ENCODE data around the gene PAM16. TPM values are rescaled to one million over a fixed set of nuclear protein-coding genes. Genes with fewer than 3 reads are reported as not detected.

The PAM16 gene
- total RNA-seq, 2 donors from 2014 or later, result 57.7 to 66.2 TPM

- Histone ChIP-seq H3K27me3 (ENCODE audit: control insufficient read depth, insufficient read depth, low read length, poor library complexity, severe bottlenecking) (no peaks in the 10 kb centered on the region), H3K9ac (ENCODE audit: extremely low read depth, low read length, poor library complexity, severe bottlenecking) (no peak overlapping the region), H3K4me1 (ENCODE audit: control insufficient read depth, insufficient read depth, low read length) (no peaks in the 10 kb centered on the region), H3K27ac (ENCODE audit: low read depth, low read length) (no peak overlapping the region), H3K4me3 (ENCODE audit: low read length) (no peak overlapping the region), H3K36me3 (ENCODE audit: control insufficient read depth, insufficient read depth, low read length) (no peaks in the 10 kb centered on the region), H3K9me3 (ENCODE audit: control insufficient read depth, low read length) (no peaks in the 10 kb centered on the region)
- Mint-ChIP-seq H3K36me3 (ENCODE audit: low read depth) (no peaks in the 10 kb centered on the region), H3K27me3 (ENCODE audit: insufficient read depth) (no peaks in the 10 kb centered on the region), H3K9me3 (no peaks in the 10 kb centered on the region), H3K4me3 (no peak overlapping the region), H3K4me1 (peaks cover 6% of the 10 kb centered on the region), H3K27ac (peak overlapping the region; percentile 30)
- DNase-seq, result peak; percentile 34
- TF ChIP-seq, protein P1, sequence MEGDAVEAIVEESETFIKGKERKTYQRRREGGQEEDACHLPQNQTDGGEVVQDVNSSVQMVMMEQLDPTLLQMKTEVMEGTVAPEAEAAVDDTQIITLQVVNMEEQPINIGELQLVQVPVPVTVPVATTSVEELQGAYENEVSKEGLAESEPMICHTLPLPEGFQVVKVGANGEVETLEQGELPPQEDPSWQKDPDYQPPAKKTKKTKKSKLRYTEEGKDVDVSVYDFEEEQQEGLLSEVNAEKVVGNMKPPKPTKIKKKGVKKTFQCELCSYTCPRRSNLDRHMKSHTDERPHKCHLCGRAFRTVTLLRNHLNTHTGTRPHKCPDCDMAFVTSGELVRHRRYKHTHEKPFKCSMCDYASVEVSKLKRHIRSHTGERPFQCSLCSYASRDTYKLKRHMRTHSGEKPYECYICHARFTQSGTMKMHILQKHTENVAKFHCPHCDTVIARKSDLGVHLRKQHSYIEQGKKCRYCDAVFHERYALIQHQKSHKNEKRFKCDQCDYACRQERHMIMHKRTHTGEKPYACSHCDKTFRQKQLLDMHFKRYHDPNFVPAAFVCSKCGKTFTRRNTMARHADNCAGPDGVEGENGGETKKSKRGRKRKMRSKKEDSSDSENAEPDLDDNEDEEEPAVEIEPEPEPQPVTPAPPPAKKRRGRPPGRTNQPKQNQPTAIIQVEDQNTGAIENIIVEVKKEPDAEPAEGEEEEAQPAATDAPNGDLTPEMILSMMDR (conservative IDR thresholded peaks at IDR 0.05), result no peak
- 82 to 87% methylated on average over 11 to 20 of the region's 20 CpGs for WGBS, 2 experiments (ENCODE audit: insufficient coverage in 1 of 2, insufficient read length in 1 of 2)
Observed at GRCh38 chr16:4385066-4385788, 34.1 kb upstream of the PAM16 start.

- no peak overlapping the region for H3K27ac Mint-ChIP-seq
- H3K9me3 ChIP-seq (ENCODE audit: control insufficient read depth, low read length), result no peaks in the 10 kb centered on the region
- H3K9ac ChIP-seq (ENCODE audit: extremely low read depth, low read length, poor library complexity, severe bottlenecking), result no peak overlapping the region
- WGBS, 2 experiments (ENCODE audit: insufficient coverage in 1 of 2, insufficient read length in 1 of 2), result 91 to 100% methylated on average over 1 to 20 of the region's 20 CpGs
- H3K9me3 Mint-ChIP-seq, result no peaks in the 10 kb centered on the region
- no peaks in the 10 kb centered on the region for H3K27me3 ChIP-seq (ENCODE audit: control insufficient read depth, insufficient read depth, low read length, poor library complexity, severe bottlenecking)
- H3K4me3 ChIP-seq (ENCODE audit: low read length), result no peak overlapping the region
- TF ChIP-seq, protein P1 (conservative IDR thresholded peaks at IDR 0.05), result no peak
- no peaks in the 10 kb centered on the region for H3K4me1 Mint-ChIP-seq
- no peak overlapping the region for H3K4me3 Mint-ChIP-seq
- no peaks in the 10 kb centered on the region for H3K36me3 ChIP-seq (ENCODE audit: control insufficient read depth, insufficient read depth, low read length)
- H3K4me1 ChIP-seq (ENCODE audit: control insufficient read depth, insufficient read depth, low read length), result no peaks in the 10 kb centered on the region
- peak overlapping the region; percentile 32 for H3K27ac ChIP-seq (ENCODE audit: low read depth, low read length)
- no peaks in the 10 kb centered on the region for H3K27me3 Mint-ChIP-seq (ENCODE audit: insufficient read depth)
- DNase-seq, result no peak
- H3K36me3 Mint-ChIP-seq (ENCODE audit: low read depth), result no peaks in the 10 kb centered on the region
Observed at GRCh38 chr16:4384509-4384942, 33.4 kb upstream of the PAM16 start.

DNA sequence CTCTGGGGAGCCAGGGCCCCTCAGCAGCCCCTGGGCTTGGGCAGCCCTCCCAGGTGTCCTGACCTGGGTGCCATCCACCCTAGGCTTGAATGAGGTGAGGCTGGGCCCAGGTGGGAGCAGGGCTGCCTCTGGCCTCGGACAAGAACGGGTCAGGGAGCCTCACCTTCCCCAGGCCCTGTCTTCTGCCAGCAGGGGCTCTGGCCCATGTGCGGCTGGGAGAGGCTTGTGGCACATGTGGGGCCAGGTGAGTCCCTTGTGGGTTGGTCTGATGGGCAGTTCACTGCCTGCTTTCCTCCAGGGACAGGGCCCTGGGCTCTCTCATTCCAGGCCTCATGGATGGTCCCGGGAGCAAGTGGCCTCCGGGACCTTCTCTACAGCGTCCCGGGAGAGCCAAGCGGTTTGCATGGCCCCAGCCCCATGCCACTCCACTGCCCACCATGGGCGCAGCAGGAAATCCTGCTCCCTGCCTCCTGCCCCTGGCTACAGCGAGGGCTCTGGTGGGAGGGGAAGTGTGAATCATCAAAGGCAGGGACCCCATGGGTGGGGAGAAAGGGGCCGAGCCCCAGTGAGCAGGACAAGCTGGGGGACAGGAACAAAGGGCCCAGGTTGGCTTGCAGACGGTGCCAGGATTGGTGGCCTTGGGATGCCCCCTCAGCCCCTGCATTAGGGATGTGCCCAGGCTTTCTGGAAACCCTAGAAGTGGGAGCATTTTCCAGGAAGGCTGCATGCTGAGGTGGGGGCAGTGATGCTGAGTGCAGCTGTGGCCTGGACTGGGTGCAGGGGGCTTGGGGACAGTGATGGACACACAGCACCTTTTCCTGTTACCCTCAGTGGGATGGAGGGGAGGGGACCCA lies 32.7 kb upstream of the PAM16 start:
- H3K4me1 Mint-ChIP-seq, result no peaks in the 10 kb centered on the region
- 93 to 100% methylated on average over 5 to 12 of the region's 12 CpGs for WGBS, 2 experiments (ENCODE audit: insufficient coverage in 1 of 2, insufficient read length in 1 of 2)
- no peak overlapping the region for H3K9ac ChIP-seq (ENCODE audit: extremely low read depth, low read length, poor library complexity, severe bottlenecking)
- no peaks in the 10 kb centered on the region for H3K9me3 ChIP-seq (ENCODE audit: control insufficient read depth, low read length)
- no peaks in the 10 kb centered on the region for H3K27me3 ChIP-seq (ENCODE audit: control insufficient read depth, insufficient read depth, low read length, poor library complexity, severe bottlenecking)
- H3K27me3 Mint-ChIP-seq (ENCODE audit: insufficient read depth), result no peaks in the 10 kb centered on the region
- H3K27ac Mint-ChIP-seq, result no peak overlapping the region
- peak; percentile 42 for DNase-seq
- H3K36me3 Mint-ChIP-seq (ENCODE audit: low read depth), result no peaks in the 10 kb centered on the region
- H3K27ac ChIP-seq (ENCODE audit: low read depth, low read length), result no peak overlapping the region
- TF ChIP-seq, protein P1 (conservative IDR thresholded peaks at IDR 0.05), result no peak
- no peaks in the 10 kb centered on the region for H3K9me3 Mint-ChIP-seq
- H3K4me1 ChIP-seq (ENCODE audit: control insufficient read depth, insufficient read depth, low read length), result no peaks in the 10 kb centered on the region
- H3K4me3 Mint-ChIP-seq, result no peak overlapping the region
- no peaks in the 10 kb centered on the region for H3K36me3 ChIP-seq (ENCODE audit: control insufficient read depth, insufficient read depth, low read length)
- H3K4me3 ChIP-seq (ENCODE audit: low read length), result no peak overlapping the region

All from endodermal cell (in vitro differentiated cells).